ENCODE measurements around the gene WWOX.

Gene WWOX

DNA sequence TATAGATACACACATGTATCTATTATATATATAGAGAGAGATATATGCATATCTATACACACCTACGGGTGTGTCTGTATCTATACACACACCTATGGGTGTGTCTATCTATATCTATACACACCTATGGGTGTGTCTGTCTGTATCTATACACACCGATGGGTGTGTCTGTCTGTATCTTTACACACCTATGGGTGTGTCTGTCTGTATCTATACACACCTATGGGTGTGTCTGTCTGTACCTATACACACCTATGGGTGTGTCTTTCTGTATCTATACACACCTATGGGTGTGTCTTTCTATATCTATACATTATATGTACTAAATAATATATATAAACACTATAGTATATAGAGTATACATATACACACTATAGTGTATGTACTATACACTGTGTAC, 762.6 kb downstream of the WWOX start:
- H3K9ac ChIP-seq (ENCODE audit: low read length): no peak overlapping the region
- H3K9me3 ChIP-seq (ENCODE audit: control insufficient read depth, low read depth, low read length): no peaks in the 10 kb centered on the region
- H3K4me1 ChIP-seq (ENCODE audit: control insufficient read depth, low read depth, low read length): no peaks in the 10 kb centered on the region
- H3K27ac ChIP-seq (ENCODE audit: low read length): no peak overlapping the region
- H3K36me3 ChIP-seq (ENCODE audit: control insufficient read depth, low read depth, low read length): no peaks in the 10 kb centered on the region
- H3K4me3 ChIP-seq (ENCODE audit: low read length): no peak overlapping the region
- H3K27me3 ChIP-seq (ENCODE audit: control insufficient read depth, insufficient read depth, low read length): no peaks in the 10 kb centered on the region

DNA sequence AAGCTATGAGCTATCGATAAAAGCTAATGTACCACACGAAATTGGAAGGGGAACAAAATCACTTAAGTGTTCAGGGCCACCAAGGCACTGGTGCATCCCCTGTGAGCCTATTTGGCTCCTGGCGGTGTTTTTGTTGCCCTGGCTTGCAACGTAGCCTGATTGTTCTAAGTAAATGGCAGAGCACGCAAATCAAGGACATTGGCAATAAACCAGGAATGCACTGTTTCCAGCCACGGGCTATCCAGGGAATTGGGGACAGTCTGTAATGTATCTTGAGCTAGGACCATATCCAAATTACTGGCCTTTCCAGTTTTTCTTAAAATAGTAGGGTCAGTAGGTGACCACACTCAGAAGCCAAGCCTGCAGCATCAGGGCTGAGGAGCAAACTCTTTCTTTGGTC, 767.1 kb downstream of the WWOX start:
- no peak overlapping the region for H3K4me3 ChIP-seq (ENCODE audit: low read length)
- no peaks in the 10 kb centered on the region for H3K36me3 ChIP-seq (ENCODE audit: control insufficient read depth, low read depth, low read length)
- H3K27me3 ChIP-seq (ENCODE audit: control insufficient read depth, insufficient read depth, low read length): no peaks in the 10 kb centered on the region
- no peaks in the 10 kb centered on the region for H3K4me1 ChIP-seq (ENCODE audit: control insufficient read depth, low read depth, low read length)
- no peak overlapping the region for H3K27ac ChIP-seq (ENCODE audit: low read length)
- H3K9ac ChIP-seq (ENCODE audit: low read length): no peak overlapping the region
- H3K9me3 ChIP-seq (ENCODE audit: control insufficient read depth, low read depth, low read length): no peaks in the 10 kb centered on the region

DNA sequence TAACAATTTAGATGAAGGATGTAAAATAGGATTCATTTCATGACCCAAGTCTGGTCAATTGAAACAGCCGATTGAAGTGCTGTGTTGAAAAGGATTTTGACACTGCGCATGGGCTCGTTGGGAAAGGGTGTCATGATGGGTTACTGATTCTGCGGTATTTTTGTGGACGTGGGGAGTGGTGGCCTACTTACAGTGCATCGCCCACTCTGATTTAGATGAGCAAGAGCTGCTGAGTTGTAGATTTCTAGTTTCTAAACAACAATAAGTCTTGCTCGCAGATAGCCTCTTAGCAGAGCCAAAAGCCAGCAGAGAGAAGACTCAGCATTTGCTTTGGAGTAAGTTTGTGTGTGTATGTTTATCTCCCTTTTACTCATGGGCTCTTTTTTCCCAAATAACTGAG, 770.0 kb downstream of the WWOX start:
- Histone ChIP-seq H3K9ac (ENCODE audit: low read length) (no peak overlapping the region), H3K9me3 (ENCODE audit: control insufficient read depth, low read depth, low read length) (no peaks in the 10 kb centered on the region), H3K4me1 (ENCODE audit: control insufficient read depth, low read depth, low read length) (no peaks in the 10 kb centered on the region), H3K36me3 (ENCODE audit: control insufficient read depth, low read depth, low read length) (no peaks in the 10 kb centered on the region), H3K4me3 (ENCODE audit: low read length) (no peak overlapping the region), H3K27ac (ENCODE audit: low read length) (no peak overlapping the region), H3K27me3 (ENCODE audit: control insufficient read depth, insufficient read depth, low read length) (no peaks in the 10 kb centered on the region)

DNA sequence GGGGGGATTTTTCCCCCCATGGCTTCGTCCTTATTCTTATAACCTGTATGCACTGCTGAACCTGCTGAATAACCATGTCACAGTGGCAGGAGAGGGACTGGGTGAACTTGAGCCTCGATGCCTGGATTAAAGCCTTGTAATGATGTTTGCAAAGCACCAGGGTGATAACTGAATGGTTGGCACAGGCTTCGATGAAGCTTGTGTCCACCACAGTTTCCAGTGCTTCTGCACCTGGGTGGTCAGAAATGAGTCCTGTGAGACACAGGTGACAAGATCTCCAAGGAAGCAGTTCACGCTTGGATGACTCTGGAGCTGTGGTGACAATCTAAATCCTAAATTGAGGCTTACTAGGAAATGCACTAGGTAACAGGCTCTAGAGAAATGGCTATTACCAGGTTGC, 771.8 kb downstream of the WWOX start:
- Histone ChIP-seq H3K36me3 (ENCODE audit: control insufficient read depth, low read depth, low read length) (no peaks in the 10 kb centered on the region), H3K9ac (ENCODE audit: low read length) (no peak overlapping the region), H3K27ac (ENCODE audit: low read length) (no peak overlapping the region), H3K4me1 (ENCODE audit: control insufficient read depth, low read depth, low read length) (peaks cover 1% of the 10 kb centered on the region), H3K27me3 (ENCODE audit: control insufficient read depth, insufficient read depth, low read length) (no peaks in the 10 kb centered on the region), H3K4me3 (ENCODE audit: low read length) (no peak overlapping the region), H3K9me3 (ENCODE audit: control insufficient read depth, low read depth, low read length) (no peaks in the 10 kb centered on the region)

DNA sequence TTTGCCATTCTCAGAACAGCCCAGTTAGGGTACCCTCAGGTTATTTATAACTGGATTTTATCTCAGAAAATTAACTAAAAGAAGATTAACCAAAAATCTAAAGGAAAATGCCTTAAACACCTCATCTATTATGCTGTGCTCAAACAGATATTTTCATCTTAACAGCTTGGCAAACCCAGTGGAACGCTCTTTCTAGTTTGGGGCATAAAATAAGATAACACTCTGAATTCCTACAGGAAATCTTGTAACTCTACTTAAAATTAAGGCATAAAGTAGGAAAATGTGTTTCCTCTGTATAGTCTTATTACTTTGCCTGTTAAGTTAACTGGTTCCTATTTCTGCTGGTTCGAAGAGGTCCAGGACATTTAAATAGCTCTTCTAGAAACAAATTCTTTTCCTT, 777.2 kb downstream of the WWOX start:
- Histone ChIP-seq H3K4me1 (ENCODE audit: control insufficient read depth, low read depth, low read length) (peaks cover 24% of the 10 kb centered on the region), H3K4me3 (ENCODE audit: low read length) (no peak overlapping the region), H3K9me3 (ENCODE audit: control insufficient read depth, low read depth, low read length) (no peaks in the 10 kb centered on the region), H3K27me3 (ENCODE audit: control insufficient read depth, insufficient read depth, low read length) (no peaks in the 10 kb centered on the region), H3K36me3 (ENCODE audit: control insufficient read depth, low read depth, low read length) (no peaks in the 10 kb centered on the region), H3K27ac (ENCODE audit: low read length) (no peak overlapping the region), H3K9ac (ENCODE audit: low read length) (no peak overlapping the region)

DNA sequence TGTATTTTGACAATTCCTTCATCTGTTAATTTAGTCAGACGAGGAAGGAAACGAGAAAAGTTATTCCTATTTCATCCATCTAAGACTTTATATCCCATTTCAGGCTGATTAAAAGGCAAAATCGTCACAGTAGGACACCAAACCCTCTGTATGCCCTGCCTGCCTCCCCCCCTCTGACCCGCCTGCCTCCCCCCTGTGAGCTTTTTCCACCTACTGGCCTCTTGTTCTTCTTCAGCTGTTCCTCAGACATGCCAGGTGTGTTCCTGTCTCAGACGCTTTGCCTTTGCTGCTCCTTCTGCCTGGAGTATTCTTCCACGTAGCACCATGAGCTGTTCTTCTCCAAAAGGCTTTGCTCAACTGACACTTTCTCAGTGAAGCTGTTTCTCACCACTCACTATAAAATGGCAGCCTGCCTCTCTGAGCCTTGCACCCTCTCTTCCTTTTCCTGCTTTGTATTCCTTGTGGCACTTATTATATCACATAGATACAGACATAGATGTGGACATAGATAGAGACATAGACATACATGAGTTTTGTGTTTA, 777.7 kb downstream of the WWOX start:
- Histone ChIP-seq H3K27me3 (ENCODE audit: control insufficient read depth, insufficient read depth, low read length) (no peaks in the 10 kb centered on the region), H3K36me3 (ENCODE audit: control insufficient read depth, low read depth, low read length) (no peaks in the 10 kb centered on the region), H3K4me1 (ENCODE audit: control insufficient read depth, low read depth, low read length) (peaks cover 25% of the 10 kb centered on the region), H3K27ac (ENCODE audit: low read length) (no peak overlapping the region), H3K4me3 (ENCODE audit: low read length) (no peak overlapping the region), H3K9me3 (ENCODE audit: control insufficient read depth, low read depth, low read length) (no peaks in the 10 kb centered on the region), H3K9ac (ENCODE audit: low read length) (no peak overlapping the region)

DNA sequence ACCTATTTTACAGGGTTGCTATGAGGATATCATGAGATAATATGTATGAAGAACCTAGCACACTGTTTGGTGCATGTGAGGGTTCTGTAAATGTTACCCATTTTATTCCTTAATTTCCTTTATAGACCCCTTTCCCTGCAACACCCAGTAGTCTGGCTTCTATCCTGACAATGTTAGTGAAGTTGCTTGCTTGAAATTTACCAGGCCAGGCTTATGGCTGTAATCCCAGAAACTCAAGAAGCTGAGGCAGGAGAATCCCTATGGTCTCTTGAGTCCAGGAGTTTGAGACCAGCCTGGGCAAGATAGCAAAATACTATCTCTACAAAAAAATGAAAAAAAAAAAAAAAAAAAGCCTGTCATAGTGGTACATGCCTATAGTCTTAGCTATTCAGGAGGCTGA, 779.1 kb downstream of the WWOX start:
- Histone ChIP-seq H3K9ac (ENCODE audit: low read length) (no peak overlapping the region), H3K4me3 (ENCODE audit: low read length) (no peak overlapping the region), H3K9me3 (ENCODE audit: control insufficient read depth, low read depth, low read length) (no peaks in the 10 kb centered on the region), H3K36me3 (ENCODE audit: control insufficient read depth, low read depth, low read length) (no peaks in the 10 kb centered on the region), H3K4me1 (ENCODE audit: control insufficient read depth, low read depth, low read length) (peaks cover 25% of the 10 kb centered on the region), H3K27ac (ENCODE audit: low read length) (no peak overlapping the region), H3K27me3 (ENCODE audit: control insufficient read depth, insufficient read depth, low read length) (no peaks in the 10 kb centered on the region)

DNA sequence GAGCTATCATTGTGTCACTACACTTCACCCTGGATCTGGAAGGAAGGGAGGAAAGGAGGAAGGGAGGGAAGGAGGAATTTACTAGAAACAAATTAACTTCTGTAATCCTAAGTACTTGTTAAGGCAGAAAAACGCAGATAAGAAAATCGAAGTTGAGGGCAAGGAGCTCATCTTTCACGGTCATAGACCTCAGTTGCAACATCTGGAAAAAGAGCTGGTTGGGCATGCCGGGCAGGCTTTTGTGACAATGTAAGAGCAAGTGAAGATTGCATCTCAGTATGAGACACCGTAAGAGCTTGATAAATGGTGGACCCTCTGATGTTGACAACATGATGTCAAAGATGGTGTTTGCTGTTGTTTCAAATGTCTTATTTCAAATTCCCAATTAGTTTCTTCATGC, 779.6 kb downstream of the WWOX start:
- no peak overlapping the region for H3K27ac ChIP-seq (ENCODE audit: low read length)
- H3K9me3 ChIP-seq (ENCODE audit: control insufficient read depth, low read depth, low read length): no peaks in the 10 kb centered on the region
- H3K4me1 ChIP-seq (ENCODE audit: control insufficient read depth, low read depth, low read length): peaks cover 25% of the 10 kb centered on the region
- H3K36me3 ChIP-seq (ENCODE audit: control insufficient read depth, low read depth, low read length): no peaks in the 10 kb centered on the region
- no peak overlapping the region for H3K9ac ChIP-seq (ENCODE audit: low read length)
- H3K27me3 ChIP-seq (ENCODE audit: control insufficient read depth, insufficient read depth, low read length): no peaks in the 10 kb centered on the region
- H3K4me3 ChIP-seq (ENCODE audit: low read length): no peak overlapping the region

DNA sequence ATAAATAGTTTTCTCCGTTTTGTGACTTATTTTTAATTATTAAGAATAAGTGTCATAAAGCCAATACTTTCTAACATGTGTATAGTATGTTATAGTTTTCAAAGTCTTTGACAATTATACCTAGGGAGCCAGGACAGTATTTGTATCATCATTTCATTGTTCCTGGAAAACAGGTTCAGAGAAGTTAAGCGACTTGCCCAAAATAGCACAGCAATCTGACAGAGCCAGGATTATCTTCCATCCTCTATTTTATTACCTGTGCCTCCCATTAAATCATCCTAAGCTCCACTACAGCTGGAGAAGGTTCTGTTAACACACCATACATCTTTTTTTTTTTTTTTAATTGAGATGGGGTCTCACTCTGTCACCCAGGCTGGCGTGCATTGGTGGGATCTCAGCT, 782.7 kb downstream of the WWOX start:
- H3K27ac ChIP-seq (ENCODE audit: low read length): no peak overlapping the region
- H3K4me1 ChIP-seq (ENCODE audit: control insufficient read depth, low read depth, low read length): peaks cover 15% of the 10 kb centered on the region
- no peaks in the 10 kb centered on the region for H3K27me3 ChIP-seq (ENCODE audit: control insufficient read depth, insufficient read depth, low read length)
- no peak overlapping the region for H3K9ac ChIP-seq (ENCODE audit: low read length)
- H3K36me3 ChIP-seq (ENCODE audit: control insufficient read depth, low read depth, low read length): no peaks in the 10 kb centered on the region
- no peaks in the 10 kb centered on the region for H3K9me3 ChIP-seq (ENCODE audit: control insufficient read depth, low read depth, low read length)
- H3K4me3 ChIP-seq (ENCODE audit: low read length): no peak overlapping the region

DNA sequence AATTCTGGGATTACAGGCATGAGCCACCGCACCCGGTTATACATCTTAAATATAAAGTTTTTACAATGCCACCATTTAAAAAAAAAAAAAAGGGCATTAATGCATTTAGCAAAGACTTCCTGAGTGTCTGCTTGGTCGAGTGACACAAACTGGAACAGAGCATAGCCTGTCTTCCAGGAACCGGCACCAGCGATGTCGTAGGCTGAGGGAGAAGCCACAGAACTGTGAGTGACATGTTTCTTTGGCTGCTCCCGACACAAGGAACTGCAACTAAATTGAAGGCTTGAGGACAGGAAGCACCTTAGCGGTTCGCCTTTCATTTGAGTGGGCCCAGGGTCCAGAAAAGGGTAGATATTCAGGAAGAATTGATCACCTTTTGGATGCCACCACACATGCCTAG, 783.3 kb downstream of the WWOX start:
- peaks cover 9% of the 10 kb centered on the region for H3K4me1 ChIP-seq (ENCODE audit: control insufficient read depth, low read depth, low read length)
- no peak overlapping the region for H3K9ac ChIP-seq (ENCODE audit: low read length)
- H3K36me3 ChIP-seq (ENCODE audit: control insufficient read depth, low read depth, low read length): no peaks in the 10 kb centered on the region
- H3K9me3 ChIP-seq (ENCODE audit: control insufficient read depth, low read depth, low read length): no peaks in the 10 kb centered on the region
- no peak overlapping the region for H3K4me3 ChIP-seq (ENCODE audit: low read length)
- no peaks in the 10 kb centered on the region for H3K27me3 ChIP-seq (ENCODE audit: control insufficient read depth, insufficient read depth, low read length)
- H3K27ac ChIP-seq (ENCODE audit: low read length): no peak overlapping the region

DNA sequence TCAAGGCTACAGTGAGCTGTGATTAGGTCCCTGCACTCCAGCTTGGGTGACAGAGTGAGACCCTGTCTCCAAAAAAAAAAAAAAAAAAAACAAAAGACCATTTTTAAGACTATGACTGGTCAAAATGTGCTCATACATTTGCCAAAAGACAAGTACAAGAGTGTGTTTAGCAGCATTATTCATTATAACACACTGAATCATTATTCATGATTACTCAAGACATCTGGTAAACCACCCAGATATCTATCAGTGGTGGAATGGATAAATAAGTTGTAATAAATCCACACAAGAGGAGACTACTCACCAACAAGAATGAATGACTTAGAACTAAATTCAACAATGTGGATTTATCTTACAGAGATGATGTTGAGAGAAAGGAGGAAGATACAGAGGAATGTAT, 784.8 kb downstream of the WWOX start:
- no peaks in the 10 kb centered on the region for H3K36me3 ChIP-seq (ENCODE audit: control insufficient read depth, low read depth, low read length)
- no peak overlapping the region for H3K4me3 ChIP-seq (ENCODE audit: low read length)
- H3K4me1 ChIP-seq (ENCODE audit: control insufficient read depth, low read depth, low read length): peaks cover 14% of the 10 kb centered on the region
- H3K9me3 ChIP-seq (ENCODE audit: control insufficient read depth, low read depth, low read length): no peaks in the 10 kb centered on the region
- H3K27ac ChIP-seq (ENCODE audit: low read length): no peak overlapping the region
- H3K9ac ChIP-seq (ENCODE audit: low read length): no peak overlapping the region
- no peaks in the 10 kb centered on the region for H3K27me3 ChIP-seq (ENCODE audit: control insufficient read depth, insufficient read depth, low read length)

DNA sequence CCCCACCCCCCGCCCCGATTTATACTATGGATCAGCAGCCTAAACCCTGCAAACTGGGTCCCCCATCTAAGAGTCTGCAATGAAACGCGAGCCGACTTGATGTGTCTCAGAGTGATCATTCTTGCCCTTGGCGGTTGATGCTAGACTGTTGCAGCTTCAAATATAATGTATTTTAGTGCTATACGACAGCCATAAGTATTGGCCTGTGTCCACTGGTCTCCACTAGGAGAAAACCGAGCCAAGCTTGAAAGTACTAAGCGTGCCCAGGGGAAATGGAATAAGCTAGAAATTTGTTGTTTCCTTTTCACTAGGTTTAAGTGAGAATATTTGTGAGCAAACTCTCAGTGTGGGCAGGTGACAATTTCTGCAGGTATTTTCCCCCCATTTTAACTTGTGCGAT, 789.9 kb downstream of the WWOX start:
- no peaks in the 10 kb centered on the region for H3K27me3 ChIP-seq (ENCODE audit: control insufficient read depth, insufficient read depth, low read length)
- H3K4me1 ChIP-seq (ENCODE audit: control insufficient read depth, low read depth, low read length): peaks cover 8% of the 10 kb centered on the region
- no peaks in the 10 kb centered on the region for H3K9me3 ChIP-seq (ENCODE audit: control insufficient read depth, low read depth, low read length)
- H3K36me3 ChIP-seq (ENCODE audit: control insufficient read depth, low read depth, low read length): no peaks in the 10 kb centered on the region
- H3K9ac ChIP-seq (ENCODE audit: low read length): no peak overlapping the region
- no peak overlapping the region for H3K4me3 ChIP-seq (ENCODE audit: low read length)
- H3K27ac ChIP-seq (ENCODE audit: low read length): no peak overlapping the region

All from iPS-18a (cell line).